ENCODE results near the gene MTLN.
A peak's percentile ranks its signal among the peaks of the same experiment; 100 is the strongest.
"Not testable (repeated sequence)": the region's sequence is repeated elsewhere in the genome, so short reads cannot be mapped to it uniquely, and the experiment has no call there.

Gene MTLN, protein sequence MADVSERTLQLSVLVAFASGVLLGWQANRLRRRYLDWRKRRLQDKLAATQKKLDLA

DNA sequence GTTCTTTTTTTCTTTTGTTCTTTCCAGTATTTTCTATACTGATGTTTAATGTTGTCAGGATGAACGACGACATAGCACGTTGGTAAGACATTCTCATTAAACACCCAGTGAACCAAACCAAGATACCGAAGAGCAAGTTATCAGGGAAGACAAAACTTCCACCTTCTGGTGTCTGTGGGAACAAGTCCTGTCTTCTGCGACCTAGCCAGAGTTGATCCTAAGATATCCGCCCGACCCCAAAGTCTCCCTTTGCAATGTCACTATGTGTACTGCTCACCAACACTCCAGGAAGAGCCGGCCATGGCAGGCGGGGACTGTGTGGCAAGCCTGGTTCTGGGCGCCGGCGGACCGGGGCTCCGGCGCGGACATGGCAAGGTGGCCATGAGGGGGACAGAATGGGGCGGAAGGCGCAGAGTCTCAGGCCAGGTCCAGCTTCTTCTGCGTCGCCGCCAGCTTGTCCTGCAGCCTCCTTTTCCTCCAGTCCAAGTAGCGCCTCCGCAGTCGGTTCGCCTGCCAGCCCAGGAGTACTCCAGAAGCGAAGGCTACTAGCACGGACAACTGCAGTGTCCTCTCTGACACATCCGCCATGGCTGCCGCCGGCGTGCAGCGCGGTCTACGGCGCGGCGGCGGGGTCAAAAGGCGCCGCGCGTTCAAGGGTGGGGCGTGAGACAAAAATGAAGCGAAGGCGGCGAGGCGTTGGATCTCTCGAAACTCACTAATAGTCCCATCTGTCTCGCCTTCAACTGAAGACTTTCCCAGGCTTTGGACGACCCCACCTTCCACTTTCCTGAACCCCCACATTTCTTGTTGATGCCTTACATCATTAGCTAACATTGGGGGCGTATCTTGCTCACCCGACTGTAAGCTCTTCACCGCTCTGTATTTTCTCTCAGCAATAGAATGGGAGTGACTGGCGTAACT lies at the start of gene MTLN:
MTLN (minus strand) TSS at position 610 of the 921 bp plus-strand sequence; CDS start at position 588, 22 bp downstream.
- peak; percentile 69 for DNase-seq (ENCODE audit: low read depth)

- not testable (repeated sequence) for DNase-seq (ENCODE audit: low read depth)
Measured at GRCh38 chr2:110261910-110262309, 49.6 kb upstream of the MTLN start.

- not testable (repeated sequence) for DNase-seq (ENCODE audit: low read depth)
Measured at GRCh38 chr2:110248081-110248795, 35.9 kb upstream of the MTLN start.

DNA sequence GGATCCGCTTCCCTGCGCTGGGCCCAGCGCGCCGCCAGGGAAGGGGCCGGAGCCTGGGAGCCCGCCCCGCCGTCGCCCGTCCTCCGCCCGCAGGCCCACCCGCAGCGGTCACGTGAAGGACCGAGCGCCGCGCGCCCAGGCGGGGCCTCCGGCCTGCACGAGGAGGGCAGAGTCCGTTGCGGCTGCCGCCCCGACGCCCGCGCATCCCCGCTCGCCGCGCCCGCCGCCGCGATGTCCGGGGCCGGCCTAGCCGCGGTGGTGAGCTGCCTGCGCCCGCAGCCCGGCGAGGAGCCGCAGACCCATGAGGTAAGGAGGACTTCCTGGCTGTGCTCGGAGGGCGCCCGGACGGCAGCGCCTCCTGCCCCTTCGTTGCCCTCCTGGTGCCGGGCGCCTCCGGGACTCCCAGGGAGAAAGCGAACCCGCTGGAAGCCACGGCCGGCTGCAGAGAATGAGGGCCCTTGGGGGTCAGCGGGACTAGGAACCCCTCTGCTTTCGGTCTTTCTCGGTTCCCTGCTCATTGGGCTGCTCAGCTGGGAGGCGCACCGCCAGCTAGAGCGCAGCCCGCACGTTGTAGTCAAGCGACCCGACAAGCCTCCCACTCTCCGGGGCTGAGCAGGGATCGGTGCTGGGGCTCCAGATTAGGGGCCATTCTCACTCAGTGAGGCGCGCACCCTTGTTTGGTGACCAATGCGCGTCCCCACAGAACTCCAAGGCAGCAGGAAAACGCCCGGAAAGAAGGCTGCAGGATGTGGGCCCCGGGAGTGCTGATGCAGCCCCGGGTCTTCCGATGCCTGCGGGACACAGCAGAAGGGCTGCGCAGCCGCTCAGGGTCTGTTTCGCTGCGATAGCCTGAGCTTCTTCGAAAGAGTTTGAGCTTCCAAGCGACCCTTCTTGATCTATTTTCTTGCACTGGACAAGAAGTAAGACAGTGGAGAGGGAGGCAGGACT lies 33.4 kb upstream of the MTLN start:
- DNase-seq (ENCODE audit: low read depth): not testable (repeated sequence)

- DNase-seq (ENCODE audit: low read depth): not testable (repeated sequence)
Measured at GRCh38 chr2:110243283-110243682, 30.9 kb upstream of the MTLN start.

DNA sequence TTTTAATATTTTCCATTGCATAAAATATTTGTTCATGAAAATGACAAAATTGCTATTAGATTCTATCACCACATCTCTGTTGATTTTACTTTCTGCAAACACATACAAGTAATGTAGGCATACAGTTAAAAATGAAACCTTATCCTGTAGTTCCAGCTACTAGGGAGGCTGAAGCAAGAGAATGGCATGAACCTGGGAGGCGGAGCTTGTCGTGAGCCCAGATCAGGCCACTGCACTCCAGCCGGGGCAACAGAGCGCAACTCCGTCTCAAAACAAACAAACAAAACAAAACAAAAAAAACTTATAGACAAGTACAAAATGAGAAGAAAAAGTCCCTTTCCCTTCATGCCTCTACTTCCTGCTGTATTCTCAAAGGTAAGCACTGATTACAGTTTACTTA lies 22.2 kb upstream of the MTLN start:
- not testable (repeated sequence) for DNase-seq (ENCODE audit: low read depth)

DNA sequence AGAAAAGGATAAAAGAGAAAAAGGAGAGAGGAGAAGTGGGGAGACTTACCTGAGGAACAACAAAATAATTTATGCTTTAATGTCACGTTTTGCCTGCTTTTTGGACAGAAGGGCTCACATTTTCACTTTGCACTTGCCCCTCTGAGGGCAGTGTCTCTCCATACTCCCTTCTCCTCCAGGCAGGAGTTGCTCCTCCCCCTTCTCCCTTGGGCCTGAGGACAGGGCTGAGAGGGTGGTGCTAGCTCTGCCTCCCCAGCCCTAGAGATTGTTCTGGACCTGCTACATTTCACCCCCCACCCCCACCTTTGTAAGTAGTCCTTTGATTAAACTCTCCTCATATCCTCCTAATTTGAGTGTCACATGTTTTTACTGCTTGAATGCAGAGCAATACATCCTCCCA lies 17.5 kb upstream of the MTLN start:
- DNase-seq (ENCODE audit: low read depth): not testable (repeated sequence)

DNA sequence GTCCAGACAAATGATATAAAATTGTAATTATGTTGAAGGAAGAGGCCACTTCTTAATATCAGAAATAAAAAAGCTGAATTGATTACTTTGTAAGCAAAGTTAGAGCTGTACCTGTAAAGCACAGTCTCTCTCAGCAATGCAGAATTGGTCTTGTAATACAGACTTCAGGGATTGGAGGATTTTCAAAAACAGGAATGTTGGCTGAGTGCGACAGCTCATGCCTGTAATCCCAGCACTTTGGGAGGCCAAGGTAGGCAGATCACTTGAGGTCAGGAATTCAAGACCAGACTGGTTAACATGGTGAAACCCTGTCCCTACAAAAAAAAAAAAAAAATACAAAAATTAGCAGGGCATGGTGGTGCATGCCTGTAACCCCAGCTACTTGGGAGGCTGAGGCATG lies 10.3 kb upstream of the MTLN start:
- DNase-seq (ENCODE audit: low read depth): not testable (repeated sequence)

GRCh38 chr2:110221938-110222337 lies 9.6 kb upstream of the MTLN start:
- DNase-seq (ENCODE audit: low read depth): no peak

GRCh38 chr2:110220190-110220564 lies 7.8 kb upstream of the MTLN start:
- DNase-seq (ENCODE audit: low read depth): no peak

DNA sequence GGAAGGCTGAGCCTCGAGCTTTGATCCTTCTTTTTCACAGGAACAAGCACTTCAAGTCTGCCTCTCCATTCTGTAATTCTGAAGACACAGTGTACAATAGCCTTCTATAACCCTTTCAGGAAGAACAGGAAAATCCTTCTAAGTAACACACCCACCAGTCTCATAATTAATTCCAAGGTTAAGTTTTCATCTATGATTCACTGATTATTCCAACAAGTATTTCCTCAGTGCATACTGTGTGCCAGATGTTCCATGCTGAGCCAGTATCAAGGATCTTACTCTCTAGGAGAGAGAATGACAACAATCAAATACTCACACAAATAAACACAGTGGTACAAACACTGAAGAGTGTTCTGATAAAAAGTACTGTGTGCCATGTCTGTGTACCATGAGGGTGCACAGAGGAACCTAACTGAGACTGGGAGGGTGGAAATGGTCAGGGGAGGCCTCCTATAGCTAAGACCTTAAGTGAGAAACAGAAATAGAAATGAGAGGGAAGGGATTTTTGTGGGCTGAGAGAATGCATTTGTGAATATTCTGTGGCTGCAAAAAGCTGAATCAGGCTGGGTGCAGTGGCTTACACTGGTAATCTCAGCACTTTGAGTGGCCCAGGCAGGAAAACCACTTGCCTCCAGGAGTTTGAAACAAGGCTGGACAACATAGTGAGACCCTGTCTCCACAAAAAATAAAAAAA lies 7.3 kb upstream of the MTLN start:
- peak; percentile 57 for DNase-seq (ENCODE audit: low read depth)

DNA sequence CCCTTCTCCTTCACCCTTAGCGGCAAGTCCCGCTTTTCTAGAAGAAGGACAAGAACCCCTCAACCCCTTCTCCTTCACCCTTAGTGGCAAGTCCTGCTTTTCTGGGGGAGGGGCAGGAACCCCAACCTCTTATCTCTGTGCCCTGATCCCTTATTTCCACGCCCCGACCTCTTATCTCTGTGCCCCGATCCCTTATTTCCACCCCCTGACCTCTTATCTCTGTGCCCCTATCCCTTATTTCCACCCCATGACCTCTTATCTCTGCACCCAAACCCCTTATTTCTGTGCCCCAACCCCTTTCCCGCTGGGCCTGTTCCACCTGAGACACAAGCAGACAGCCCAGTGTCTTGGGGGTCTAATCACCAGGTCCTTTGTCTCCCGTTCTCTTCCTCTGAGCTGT lies 6.5 kb upstream of the MTLN start:
- DNase-seq (ENCODE audit: low read depth): not testable (repeated sequence)

- peak; percentile 22 for DNase-seq (ENCODE audit: low read depth)
Measured at GRCh38 chr2:110216803-110217202, 4.5 kb upstream of the MTLN start.

DNA sequence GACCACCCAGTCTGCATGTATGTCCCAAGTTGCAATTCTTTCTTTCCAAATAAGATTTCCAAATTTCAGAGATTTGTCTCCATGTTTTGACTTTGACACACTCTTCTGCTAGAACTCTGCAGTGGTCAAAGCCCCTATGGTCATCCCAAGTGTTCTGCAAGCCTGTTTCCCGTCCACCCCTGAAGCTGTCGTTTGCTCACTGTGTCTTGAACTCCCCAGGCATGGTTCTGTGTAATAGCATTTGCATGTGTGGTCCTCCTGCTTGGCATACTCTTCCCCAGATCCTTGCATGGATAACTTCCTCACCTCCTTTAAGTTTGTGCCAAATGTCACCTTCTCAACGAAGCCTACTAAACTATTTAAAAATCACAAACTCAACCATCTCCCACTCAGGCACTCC lies 3.9 kb upstream of the MTLN start:
- no peak for DNase-seq (ENCODE audit: low read depth)

DNA sequence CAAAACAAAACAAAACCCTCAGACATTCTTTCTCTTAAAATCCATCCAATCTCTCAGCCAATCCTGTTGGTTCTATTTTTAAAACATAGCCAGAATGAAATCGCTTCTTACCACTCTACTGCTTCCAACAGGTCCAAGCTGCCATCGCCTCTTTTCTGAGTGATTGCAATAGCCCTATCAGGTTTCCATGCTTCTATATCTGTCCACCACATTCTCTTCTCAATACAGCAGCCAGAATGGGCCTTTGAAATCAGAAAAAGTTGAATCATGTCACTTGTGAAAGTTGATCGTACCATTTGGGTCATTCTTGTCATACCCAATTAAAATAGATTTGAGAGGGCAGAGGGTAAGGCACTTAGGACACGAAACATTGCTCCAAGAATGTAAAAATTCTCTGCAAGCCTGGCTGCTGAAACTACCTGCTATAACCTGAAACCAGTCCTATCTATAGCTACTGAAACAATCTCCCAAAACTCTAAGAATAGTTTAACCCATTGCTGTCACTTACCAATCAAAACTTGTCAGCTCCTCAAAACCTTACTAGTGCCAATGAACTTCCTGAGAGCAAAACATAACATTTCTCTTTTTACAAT lies 3.3 kb upstream of the MTLN start:
- no peak for DNase-seq (ENCODE audit: low read depth)

- DNase-seq (ENCODE audit: low read depth): no peak
Measured at GRCh38 chr2:110215091-110215490, 2.7 kb upstream of the MTLN start.

GRCh38 chr2:110213522-110213921 lies 1.2 kb upstream of the MTLN start:
- DNase-seq (ENCODE audit: low read depth): not testable (repeated sequence)

DNA sequence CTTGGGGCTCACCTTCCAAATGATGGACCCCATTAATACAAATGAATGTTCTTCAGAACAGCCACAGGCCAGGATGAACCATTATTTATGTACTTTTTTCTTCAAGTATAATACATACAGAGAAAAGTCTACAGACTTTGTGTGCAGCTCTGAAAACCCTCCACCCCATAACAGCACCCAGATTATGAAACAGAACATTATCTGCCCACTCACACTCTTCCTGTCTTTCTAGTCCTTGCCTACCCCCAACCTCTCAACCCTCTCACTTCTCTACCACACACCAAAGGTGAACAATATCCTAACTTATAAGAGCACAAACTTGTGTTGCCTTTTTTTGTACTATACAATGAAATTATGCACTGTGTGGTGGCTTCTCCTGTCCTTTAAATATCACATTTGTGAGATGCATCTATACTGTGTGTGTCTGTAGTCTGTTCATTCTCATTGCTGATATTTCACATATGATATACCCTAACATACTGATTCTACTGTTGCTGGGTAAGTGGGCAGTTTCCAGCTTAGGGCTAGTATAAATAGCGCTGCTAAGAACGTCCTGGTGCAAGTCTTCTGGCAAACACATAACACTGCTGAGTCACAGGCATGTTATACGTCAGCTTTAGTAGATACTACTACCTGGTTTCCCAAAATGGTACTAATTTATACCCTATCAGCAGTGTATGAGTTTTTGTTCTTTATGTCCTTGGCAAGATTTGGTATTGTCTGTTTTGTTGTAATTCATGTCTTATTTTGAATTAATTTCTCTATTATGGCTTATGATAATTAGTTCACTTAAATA lies 6.5 kb downstream of the MTLN start:
- no peak for DNase-seq (ENCODE audit: low read depth)

- DNase-seq (ENCODE audit: low read depth): peak; percentile 83
Measured at GRCh38 chr2:110204408-110205385, 7.7 kb downstream of the MTLN start, which contains the start of gene NPHP1. TSS of gene NPHP1 (minus strand) at chr2:110205013. CDS start at chr2:110204968, 45 bp downstream.

Data from EH (cell line).